Measurements from ENCODE around the gene C1QTNF1. TPM values are rescaled to one million over a fixed set of nuclear protein-coding genes. Genes with fewer than 3 reads are reported as not detected.

The C1QTNF1 gene
- total and polyA plus RNA-seq, 4 donors, result 98.8 to 439 (median 259) TPM

- ATAC-seq (ENCODE audit: low FRiP score), result no peak
- no peaks in the 10 kb centered on the region for H3K9me3 ChIP-seq (ENCODE audit: control insufficient read depth, low read length)
- no peak overlapping the region for H3K4me3 ChIP-seq (ENCODE audit: low read length in 2 of 2)
- no peaks in the 10 kb centered on the region for H3K4me1 ChIP-seq (ENCODE audit: control insufficient read depth in 1 of 2, insufficient read depth in 2 of 2, low read length in 2 of 2)
- DNase-seq, result no peak
- no peak overlapping the region for H3K27ac ChIP-seq (ENCODE audit: low read depth in 1 of 2, low read length in 2 of 2)
- H3K27me3 ChIP-seq (ENCODE audit: control insufficient read depth in 1 of 2, insufficient read depth in 2 of 2, low read length in 1 of 2), result no peaks in the 10 kb centered on the region
- intact Hi-C loops (cut with DNase I), result no loop called here
- 38 to 43% methylated on average over 15 to 16 of the region's 16 CpGs for WGBS, 2 donors
- H3K36me3 ChIP-seq (ENCODE audit: control insufficient read depth in 1 of 2, insufficient read depth in 2 of 2, low read length in 1 of 2), result no peaks in the 10 kb centered on the region
Measured at GRCh38 chr17:79098282-79098867, 74.4 kb downstream of the C1QTNF1 start.

Other genes with a start within 250 kb of the C1QTNF1 start
- 10 to 100 TPM; 45.0 to 66.8 TPM for gene CYTH1, start 241.9 kb upstream of the C1QTNF1 start, total RNA-seq
- gene CYTH1, start 241.9 kb upstream of the C1QTNF1 start, polyA plus RNA-seq, result 10 to 100 TPM; 20.3 to 20.4 TPM
- 10 to 100 TPM; 64.6 to 68.1 TPM for gene USP36, start 183.4 kb upstream of the C1QTNF1 start, total RNA-seq
- gene USP36, start 183.4 kb upstream of the C1QTNF1 start, polyA plus RNA-seq, result 10 to 100 TPM in 1 of 2 donors, 1 to 10 TPM in 1; 5.9 to 33.4 TPM
- gene CEP295NL, start 121.0 kb upstream of the C1QTNF1 start, total RNA-seq, result 10 to 100 TPM; 10.1 to 13.9 TPM
- under 1 TPM; 0.25 to 0.82 TPM for gene CEP295NL, start 121.0 kb upstream of the C1QTNF1 start, polyA plus RNA-seq
- 100 to 1,000 TPM; 657 to 732 TPM for gene TIMP2, start 98.8 kb upstream of the C1QTNF1 start, total RNA-seq
- 100 to 1,000 TPM; 203 to 497 TPM for gene TIMP2, start 98.8 kb upstream of the C1QTNF1 start, polyA plus RNA-seq
- gene LGALS3BP, start 44.2 kb upstream of the C1QTNF1 start, total RNA-seq, result 100 to 1,000 TPM; 110 to 156 TPM
- 100 to 1,000 TPM in 1 of 2 donors, 10 to 100 TPM in 1; 70.7 to 174 TPM for gene LGALS3BP, start 44.2 kb upstream of the C1QTNF1 start, polyA plus RNA-seq
- gene CANT1, start 14.4 kb upstream of the C1QTNF1 start, total RNA-seq, result 10 to 100 TPM; 37.5 to 45.5 TPM
- gene CANT1, start 14.4 kb upstream of the C1QTNF1 start, polyA plus RNA-seq, result 10 to 100 TPM; 11.0 to 14.5 TPM
- gene ENGASE, start 50.7 kb downstream of the C1QTNF1 start, total RNA-seq, result 10 to 100 TPM; 42.9 to 60.3 TPM
- 10 to 100 TPM in 1 of 2 donors, 1 to 10 TPM in 1; 7.0 to 60.5 TPM for gene ENGASE, start 50.7 kb downstream of the C1QTNF1 start, polyA plus RNA-seq

All from aorta (tissue), 5 donors.